HG03280 (cell line): ENCODE measurements around the gene POC1A.

Source experiments
- ATAC-seq: cut with Tn5 transposase; IDR thresholded peaks from one replicate; pipeline ENCODE4 v1.9.1; 2021; ENCODE audit warnings: mild to moderate bottlenecking, moderate library complexity; ENCODE audit not compliant: unreplicated experiment

Gene POC1A

GRCh38 chr3:52070724-52071621 lies 83.2 kb downstream of the POC1A start:
- no peak for ATAC-seq

DNA sequence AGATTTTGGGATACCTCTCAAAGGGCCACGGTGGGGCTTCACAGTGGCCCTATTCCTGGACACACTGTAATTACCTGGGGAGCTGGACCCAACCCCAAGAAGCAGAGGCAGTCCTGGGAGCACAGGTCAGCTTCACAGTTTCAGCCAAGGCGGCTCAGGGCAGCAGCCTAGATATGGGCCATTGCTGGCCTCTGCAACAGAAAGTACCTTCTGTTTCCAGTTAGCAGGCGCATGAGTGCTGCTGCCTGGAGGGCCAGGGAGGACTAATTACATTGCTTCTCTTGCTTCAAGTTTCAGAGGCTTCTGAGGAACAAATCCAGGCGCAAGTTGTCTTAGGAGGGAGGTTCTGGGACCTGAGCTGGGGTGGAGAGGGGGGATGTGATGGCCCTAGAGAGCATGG lies 84.4 kb downstream of the POC1A start:
- no peak for ATAC-seq

GRCh38 chr3:52069135-52069534 lies 85.1 kb downstream of the POC1A start:
- no peak for ATAC-seq

DNA sequence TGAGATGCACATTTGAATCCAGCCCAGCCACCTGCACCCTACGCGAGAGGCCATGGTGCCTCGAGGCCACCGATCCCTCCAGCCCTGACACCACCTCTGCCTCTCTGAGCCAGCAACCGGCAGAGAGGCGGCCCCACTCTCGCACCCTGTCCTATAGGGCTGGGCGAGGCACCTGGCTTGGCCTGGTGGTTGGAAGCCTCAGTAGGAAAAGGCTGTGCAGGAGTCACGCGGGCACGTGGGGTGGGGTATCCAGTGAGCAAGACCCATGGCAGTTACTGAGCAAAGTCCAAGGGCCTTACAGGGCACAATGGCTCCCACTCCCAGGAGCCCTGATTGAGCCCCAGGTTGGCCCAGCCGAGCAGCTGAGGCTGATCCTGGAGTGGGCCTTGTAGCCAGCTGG lies 85.5 kb downstream of the POC1A start:
- no peak for ATAC-seq

DNA sequence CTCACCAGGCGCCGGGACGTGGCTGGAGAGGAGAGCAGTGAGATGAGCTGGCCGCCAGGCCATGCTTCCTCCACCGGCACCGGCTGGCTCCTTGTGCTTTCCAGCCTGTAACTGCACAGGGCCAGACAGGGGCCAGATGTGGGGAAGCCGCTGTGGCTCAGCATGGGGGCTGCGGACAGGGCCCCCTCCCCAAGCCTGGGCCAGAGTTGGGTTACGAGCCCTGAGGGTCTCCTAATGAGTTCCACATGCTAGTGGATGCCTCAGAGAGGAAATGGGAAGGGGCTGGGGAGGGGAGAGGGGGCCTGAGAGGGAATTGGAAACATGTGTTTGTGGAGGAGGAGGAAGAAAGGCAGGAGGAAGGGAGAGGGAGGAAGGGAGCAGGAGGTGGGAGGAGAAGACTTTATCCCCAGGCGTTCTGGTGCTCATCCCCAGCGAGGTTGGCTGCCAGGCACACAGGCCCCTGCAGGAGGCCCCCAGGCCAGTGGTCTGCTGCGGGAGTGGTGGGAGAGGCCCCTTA lies 86.1 kb downstream of the POC1A start:
- no peak for ATAC-seq

GRCh38 chr3:52067526-52067925 lies 86.7 kb downstream of the POC1A start:
- no peak for ATAC-seq

GRCh38 chr3:52067046-52067445 lies 87.2 kb downstream of the POC1A start:
- no peak for ATAC-seq

DNA sequence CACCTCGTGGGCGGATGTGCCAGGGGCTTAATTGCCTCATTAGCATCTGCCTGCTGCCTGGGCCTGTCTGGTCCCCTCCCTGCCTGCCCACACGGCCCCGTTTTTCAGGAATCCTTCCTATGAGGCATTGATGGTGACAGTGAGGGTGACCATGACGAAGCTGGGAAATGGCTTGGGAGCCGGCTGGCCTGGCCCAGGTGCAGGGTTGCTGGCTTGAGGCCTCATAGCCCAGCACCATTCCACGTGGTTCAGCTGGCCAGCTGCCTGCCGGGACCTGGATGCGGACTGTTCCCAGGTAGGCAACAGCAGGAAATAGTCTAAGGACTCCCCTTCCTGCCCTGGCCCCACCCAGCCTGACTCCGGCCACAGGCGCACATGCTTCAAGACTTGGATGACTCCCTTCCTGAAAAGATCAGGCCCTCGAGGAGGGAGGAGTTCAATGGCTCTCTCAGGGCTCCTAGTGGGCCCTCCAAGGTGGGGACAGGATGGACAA lies 88.9 kb downstream of the POC1A start:
- no peak for ATAC-seq

GRCh38 chr3:52064561-52064960 lies 89.7 kb downstream of the POC1A start:
- no peak for ATAC-seq

- no peak for ATAC-seq
Observed at GRCh38 chr3:52063026-52063723, 91.0 kb downstream of the POC1A start.

GRCh38 chr3:52062505-52062904 lies 91.7 kb downstream of the POC1A start:
- no peak for ATAC-seq

GRCh38 chr3:52061121-52061910 lies 92.9 kb downstream of the POC1A start:
- no peak for ATAC-seq

DNA sequence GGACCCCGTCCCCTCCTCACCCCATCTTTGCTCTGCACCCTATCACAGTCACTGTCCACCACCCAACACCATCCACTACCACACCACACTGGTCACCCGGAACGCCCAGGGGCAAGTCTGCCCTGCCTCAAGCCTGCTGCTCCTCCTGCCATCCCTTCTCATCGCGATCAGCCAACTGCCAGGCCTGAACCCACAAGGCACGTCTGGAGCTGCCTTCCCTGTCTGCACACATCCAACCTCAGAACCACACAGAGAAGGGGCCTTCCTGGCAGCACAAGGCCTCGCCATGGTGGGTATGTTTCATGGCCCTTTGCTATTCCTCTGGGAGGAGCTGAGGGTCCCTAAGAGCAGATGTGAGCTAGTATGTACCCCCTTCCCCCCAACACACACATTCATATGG lies 94.4 kb downstream of the POC1A start:
- ATAC-seq, result no peak

GRCh38 chr3:52057812-52058495 lies 96.3 kb downstream of the POC1A start:
- no peak for ATAC-seq

DNA sequence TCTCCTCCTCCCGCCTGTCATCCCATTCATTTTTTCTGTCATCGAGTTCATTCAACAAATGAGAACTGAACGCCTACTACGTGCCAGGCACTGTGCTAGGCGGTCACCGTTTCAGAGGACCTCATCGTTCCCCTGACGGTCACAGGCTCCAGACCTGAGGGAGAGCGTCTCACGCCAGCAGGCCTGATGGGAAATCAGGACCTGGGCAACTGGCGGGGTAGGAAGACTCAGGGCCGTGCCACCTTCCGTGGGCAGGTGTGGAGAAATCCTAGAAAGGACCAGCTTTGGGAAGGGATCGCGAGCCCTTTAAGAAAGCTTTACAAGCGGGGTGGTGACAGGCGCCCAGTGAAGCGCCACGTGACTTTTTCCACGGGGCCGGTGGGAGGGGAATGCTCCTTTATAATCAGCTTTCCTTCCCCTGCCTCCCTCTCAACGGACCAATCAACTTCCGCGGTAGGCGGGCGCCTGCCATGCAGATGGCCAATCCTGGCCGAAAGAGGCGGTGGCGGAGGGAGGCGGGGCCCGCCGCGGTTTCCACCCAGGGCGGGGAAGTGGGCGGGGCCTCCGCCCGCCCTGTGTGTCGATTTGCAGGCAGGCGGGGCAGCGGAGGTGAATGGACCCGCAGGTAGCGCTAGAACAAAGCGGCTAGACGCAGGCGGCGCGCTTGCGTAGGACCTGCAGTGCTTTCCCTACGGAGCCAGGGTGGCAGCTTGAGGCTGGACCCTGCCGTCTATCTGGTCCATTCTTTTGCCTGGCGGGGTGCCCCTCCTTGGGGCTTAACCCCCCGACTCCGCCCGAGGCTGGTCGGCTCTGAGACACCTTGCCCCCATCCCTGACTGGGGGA lies 97.0 kb downstream of the POC1A start:
- ATAC-seq, result peak; percentile 77

DNA sequence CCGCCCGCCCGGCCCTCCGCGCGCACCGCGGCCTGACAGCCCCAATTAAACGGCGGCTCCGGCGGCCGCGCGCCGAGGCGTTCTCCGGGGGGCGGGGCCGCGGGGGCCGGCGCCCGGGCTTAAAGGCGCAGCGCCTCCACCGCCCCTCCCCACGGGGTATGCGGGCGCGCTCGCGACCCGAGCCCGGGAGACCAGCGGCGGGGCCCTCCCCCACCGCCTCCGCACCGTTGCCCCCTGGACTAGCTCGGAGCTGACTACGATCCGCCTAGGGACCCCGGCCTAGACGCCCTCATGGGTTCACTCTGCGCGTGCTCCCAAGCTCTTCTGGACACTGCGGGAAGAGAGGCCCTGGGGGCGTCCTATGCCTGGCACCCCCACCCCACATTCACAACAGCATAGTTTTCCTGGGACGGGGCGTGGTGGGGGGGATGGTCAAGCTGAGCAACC lies 97.7 kb downstream of the POC1A start, which contains the start of gene DUSP7:
DUSP7 (minus strand) TSS at position 51 of the 447 bp plus-strand sequence. CDS start 205 bp downstream, outside the sequence.
- ATAC-seq, result peak; percentile 35

DNA sequence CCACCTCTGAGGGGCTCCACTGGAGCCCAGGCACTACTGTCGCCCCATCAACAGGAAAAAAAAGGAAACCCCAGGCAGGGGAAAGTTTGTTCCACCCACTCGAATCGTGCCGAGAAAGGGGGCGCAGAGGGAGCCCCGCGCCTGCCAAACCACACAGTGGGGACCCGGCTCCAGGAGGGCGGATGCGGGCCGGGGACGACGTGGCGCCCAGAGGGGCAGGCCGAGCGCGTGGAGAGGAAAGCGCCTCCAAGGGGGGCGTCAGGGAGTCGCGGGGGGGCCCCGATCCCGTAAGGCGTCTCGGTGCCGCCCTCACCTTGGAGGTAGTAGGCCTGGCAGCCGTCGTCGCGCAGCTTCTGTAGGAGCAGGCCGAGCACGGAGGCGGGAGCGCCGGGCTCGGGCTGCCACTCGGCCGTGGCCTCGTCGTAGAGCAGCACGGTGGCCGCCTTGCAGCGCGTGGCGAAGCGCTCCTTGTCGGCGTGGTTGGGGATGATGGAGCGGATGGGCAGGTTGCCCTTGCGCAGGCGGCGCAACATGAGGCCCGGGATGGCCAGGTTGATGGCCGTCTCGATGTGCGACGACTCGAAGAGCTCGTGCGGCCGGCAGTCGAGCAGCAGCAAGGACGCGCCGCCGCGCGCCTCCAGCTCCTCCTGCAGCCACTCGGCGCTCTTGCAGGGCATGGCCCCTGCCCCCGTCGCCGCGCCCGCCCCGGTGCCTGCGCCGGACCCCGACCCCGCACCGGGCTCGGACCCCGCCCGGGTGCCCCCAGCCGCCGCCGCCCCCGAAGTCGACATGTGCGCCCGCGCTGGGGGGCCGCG lies 98.5 kb downstream of the POC1A start:
- peak; percentile 17 for ATAC-seq
